VCaP (cell line): ENCODE results near the gene COLEC12.

Experiments
- H3K27ac ChIP-seq: fragments of 450-650 bp; 2 replicates; pipeline ENCODE4 v1.5.1; 2017
- TF ChIP-seq, protein P1 (sequence below): fragments of 450-650 bp; conservative IDR thresholded peaks from 2 replicates; pipeline ENCODE4 v1.5.1; 2017; ENCODE audit warnings: mild to moderate bottlenecking, moderate library complexity

Gene COLEC12

DNA sequence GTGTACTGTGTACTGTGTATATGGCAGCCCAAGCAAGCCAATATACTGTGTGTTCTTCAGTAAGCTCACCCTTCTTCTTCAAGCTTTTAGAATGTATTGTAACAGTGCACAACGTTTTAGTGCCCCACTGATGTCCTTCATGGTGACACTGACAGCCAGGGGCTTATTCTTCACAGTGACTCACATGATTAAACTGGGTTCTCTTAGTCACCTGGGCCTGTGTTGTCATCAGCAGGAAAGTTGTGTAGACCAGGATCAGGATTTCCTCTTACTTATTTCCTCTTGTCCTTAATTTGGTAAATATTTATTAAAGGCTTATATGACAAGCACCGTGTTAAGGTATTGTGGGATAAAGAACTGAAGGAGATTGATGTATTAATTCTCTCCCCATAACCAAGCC lies 164.8 kb downstream of the COLEC12 start:
- peak overlapping the region; percentile 23 for H3K27ac ChIP-seq

DNA sequence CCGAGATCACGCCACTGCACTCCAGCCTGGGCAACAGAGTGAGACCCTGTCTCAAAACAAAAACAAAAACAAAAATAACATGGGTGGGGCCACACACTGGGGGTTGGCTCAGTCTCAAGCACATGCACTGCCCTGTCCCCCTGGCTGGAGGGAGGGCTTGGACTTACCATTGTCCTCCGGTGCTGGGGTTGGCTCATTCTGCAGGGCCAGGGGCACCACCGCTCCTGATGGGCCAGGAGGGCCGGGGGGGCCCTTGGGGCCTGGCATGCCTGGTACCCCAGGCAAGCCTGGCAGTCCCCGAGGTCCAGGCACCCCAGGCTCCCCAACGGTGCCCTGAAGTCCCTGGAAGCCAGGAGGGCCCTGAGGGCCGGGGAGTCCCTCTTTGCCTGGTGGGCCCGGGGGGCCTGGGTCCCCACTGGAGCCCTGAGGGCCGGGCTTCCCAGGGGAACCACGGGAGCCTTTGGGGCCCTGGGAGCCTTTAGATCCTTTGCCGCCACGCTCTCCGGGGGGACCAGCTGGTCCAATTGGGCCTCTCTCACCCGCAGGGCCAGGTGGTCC lies 165.8 kb downstream of the COLEC12 start:
- TF ChIP-seq, protein P1, sequence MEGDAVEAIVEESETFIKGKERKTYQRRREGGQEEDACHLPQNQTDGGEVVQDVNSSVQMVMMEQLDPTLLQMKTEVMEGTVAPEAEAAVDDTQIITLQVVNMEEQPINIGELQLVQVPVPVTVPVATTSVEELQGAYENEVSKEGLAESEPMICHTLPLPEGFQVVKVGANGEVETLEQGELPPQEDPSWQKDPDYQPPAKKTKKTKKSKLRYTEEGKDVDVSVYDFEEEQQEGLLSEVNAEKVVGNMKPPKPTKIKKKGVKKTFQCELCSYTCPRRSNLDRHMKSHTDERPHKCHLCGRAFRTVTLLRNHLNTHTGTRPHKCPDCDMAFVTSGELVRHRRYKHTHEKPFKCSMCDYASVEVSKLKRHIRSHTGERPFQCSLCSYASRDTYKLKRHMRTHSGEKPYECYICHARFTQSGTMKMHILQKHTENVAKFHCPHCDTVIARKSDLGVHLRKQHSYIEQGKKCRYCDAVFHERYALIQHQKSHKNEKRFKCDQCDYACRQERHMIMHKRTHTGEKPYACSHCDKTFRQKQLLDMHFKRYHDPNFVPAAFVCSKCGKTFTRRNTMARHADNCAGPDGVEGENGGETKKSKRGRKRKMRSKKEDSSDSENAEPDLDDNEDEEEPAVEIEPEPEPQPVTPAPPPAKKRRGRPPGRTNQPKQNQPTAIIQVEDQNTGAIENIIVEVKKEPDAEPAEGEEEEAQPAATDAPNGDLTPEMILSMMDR, result no peak
- H3K27ac ChIP-seq, result no peak overlapping the region; the same call in 1 of the 2 replicates

More for the DNA sequence above, 164.8 kb downstream of the COLEC12 start:
- TF ChIP-seq, protein P1, result no peak

DNA sequence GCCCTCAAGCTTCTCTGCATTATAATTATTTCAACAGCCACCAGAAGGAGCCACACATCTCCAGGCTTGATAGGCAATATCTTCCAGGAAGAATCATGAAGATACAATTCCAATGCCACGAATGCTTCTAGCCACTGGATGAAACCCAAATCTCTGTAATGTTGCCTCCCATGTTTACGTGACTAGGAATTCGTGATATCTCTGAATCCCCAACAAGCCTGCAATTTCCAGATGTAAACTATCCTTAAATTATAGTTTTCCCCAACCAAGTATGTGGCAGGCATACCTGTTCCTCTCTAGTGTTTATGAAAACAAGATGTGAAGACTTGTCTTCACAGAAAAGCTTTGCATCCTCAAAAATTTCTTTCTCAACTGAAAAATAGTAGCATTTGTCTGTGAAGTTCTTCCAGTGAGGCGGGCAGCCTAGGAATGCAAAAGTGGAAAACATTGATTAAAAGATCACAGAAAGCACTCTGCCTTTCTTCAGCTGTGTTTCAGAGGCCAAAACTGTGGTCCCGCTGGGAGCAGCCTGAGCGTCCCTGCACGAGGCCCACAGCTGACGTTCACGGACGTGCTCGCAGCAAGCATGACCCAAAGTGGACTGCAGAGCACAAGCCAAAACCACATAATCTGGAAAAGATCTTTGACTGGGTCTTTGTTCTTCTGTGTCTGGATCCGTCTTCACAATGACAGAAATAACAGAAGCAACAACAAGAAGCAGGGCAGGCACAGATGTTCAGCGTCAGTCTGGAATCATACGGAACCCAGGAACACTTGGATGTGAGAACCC lies 167.6 kb downstream of the COLEC12 start:
- no peak overlapping the region; the same call in 1 of the 2 replicates for H3K27ac ChIP-seq
- TF ChIP-seq, protein P1, result no peak

DNA sequence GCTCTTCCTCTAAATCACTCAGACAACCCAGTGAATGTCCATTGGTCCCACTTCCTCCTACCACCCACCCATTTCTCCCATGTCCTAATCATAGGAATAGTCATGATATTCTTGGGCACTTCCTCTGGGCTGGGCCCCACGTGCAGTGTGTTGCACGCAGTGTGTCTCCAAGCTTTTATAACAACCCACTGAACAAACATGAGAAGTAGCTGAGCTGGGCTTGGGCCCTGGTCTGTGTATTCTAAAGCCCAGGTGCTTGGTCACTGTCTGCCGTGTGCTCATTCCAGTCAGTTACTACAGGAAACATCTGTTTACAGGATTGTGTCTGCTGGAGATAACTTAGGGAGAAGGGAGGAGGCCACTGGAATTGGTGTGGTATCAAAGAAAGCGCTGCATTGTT lies 168.5 kb downstream of the COLEC12 start:
- TF ChIP-seq, protein P1, result no peak

DNA sequence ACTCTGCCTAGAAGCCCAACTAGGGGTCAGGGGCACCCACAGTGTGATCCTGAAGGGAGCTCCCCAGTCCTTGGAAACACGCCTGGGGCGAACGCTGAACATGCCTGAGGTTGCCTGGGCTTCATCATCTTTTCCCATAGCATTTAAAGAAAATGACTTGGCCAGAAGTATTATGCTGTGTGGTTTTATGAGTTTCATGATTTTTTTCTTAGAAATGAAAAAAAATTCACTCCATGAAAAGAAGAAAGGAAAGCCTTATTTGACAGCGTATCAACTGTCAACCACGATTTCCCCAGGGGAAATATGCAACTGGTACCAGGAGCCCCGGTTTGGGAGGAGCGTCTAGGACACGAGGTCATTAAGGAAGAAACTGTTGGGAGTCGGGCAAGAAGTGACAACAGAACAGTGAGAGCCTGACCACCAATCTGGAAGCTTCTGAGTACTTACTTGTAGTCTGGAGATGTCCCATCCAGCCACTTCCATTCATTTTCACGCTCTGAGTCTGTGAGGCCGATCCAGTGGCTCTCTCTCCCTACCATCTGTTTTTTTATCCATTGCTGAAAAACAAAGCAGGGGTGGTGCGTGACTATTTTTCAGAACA lies 169.2 kb downstream of the COLEC12 start:
- TF ChIP-seq, protein P1, result no peak
- no peak overlapping the region; the same call in 1 of the 2 replicates for H3K27ac ChIP-seq

More for the DNA sequence above, 168.5 kb downstream of the COLEC12 start:
- no peak overlapping the region; the same call in 1 of the 2 replicates for H3K27ac ChIP-seq

DNA sequence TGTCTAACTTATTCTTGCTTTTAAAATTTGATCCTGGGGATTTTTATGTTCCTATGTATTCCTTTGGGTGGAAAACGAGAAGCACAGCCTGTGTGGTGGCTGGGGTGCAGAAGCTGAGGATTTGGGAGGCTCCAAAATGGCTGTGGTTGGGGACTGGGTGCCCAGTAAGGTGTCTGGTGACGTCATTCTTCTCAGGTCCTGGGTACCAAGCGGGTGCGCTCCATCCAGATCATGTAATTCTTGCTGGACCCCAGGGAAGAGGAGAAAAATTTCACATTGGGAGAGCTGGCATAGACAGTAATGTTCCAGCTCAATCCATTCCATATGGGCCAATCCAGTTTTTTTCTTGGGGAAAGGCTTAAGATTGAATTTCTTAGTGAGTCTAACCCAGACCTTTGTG lies 171.6 kb downstream of the COLEC12 start:
- no peak overlapping the region for H3K27ac ChIP-seq
- TF ChIP-seq, protein P1, result no peak

DNA sequence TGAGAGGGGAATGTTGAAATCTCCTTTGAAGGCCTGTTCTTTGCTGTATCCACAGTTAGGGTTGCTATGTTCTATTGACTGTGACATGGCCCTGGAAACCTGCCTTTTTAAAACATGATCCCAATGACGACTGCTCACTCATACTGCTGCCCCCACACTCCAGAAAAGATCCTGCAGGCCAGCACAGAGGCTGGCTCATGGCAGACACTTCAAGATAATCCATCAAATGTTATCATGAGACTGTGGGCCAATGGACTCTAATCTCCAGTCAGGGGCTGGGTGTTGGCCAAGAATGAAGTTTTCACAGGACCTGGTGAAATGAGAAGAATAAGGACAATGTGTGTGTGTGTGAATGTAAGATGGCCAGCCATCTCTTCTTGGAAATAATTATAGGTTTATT lies 173.7 kb downstream of the COLEC12 start:
- TF ChIP-seq, protein P1, result no peak
- no peak overlapping the region for H3K27ac ChIP-seq
